ENCODE results near the gene PLXNB1.
"Not testable (repeated sequence)": the region's sequence is repeated elsewhere in the genome, so short reads cannot be mapped to it uniquely, and the experiment has no call there.

The PLXNB1 gene

GRCh38 chr3:48476426-48477053 lies 46.7 kb upstream of the PLXNB1 start:
- DNase-seq (ENCODE audit: low read depth in 1 of 2, low spot score in 1 of 2): no peak

GRCh38 chr3:48475188-48475587 lies 45.3 kb upstream of the PLXNB1 start:
- no peak overlapping the region for H3K4me3 ChIP-seq (replicated peaks; ENCODE audit: insufficient read depth, low read length)
- H3K27me3 ChIP-seq (ENCODE audit: insufficient read depth, poor library complexity, severe bottlenecking): no peaks in the 10 kb centered on the region
- H3K27ac ChIP-seq (replicated peaks): no peak overlapping the region
- TF ChIP-seq SPI1 (IDR thresholded peaks at IDR 0.05; ENCODE audit: borderline replicate concordance, low read depth): no peak
- TF ChIP-seq POLR2AphosphoS5 (IDR thresholded peaks at IDR 0.05; ENCODE audit: low read depth): no peak
- TF ChIP-seq GABPA (IDR thresholded peaks at IDR 0.05; ENCODE audit: low read depth): no peak
- no peak for TF ChIP-seq REST (IDR thresholded peaks at IDR 0.05; ENCODE audit: insufficient replicate concordance, low read depth)
- no peak for TF ChIP-seq CTCF (IDR thresholded peaks at IDR 0.05; ENCODE audit: insufficient read depth, low read length)
- DNase-seq (ENCODE audit: low read depth in 1 of 2, low spot score in 1 of 2): no peak

More at GRCh38 chr3:48476426-48477053, 46.7 kb upstream of the PLXNB1 start:
- no peak overlapping the region for H3K27ac ChIP-seq (replicated peaks)
- H3K27me3 ChIP-seq (ENCODE audit: insufficient read depth, poor library complexity, severe bottlenecking): no peaks in the 10 kb centered on the region
- TF ChIP-seq GABPA (IDR thresholded peaks at IDR 0.05; ENCODE audit: low read depth) (no peak), SPI1 (IDR thresholded peaks at IDR 0.05; ENCODE audit: borderline replicate concordance, low read depth) (no peak), POLR2AphosphoS5 (IDR thresholded peaks at IDR 0.05; ENCODE audit: low read depth) (no peak), CTCF (IDR thresholded peaks at IDR 0.05; ENCODE audit: insufficient read depth, low read length) (no peak)
- H3K4me3 ChIP-seq (replicated peaks; ENCODE audit: insufficient read depth, low read length): no peak overlapping the region

GRCh38 chr3:48474619-48475018 lies 44.7 kb upstream of the PLXNB1 start:
- no peak overlapping the region for H3K27ac ChIP-seq (replicated peaks)
- H3K4me3 ChIP-seq (replicated peaks; ENCODE audit: insufficient read depth, low read length): no peak overlapping the region
- DNase-seq (ENCODE audit: low read depth in 1 of 2, low spot score in 1 of 2): no peak
- TF ChIP-seq GABPA (IDR thresholded peaks at IDR 0.05; ENCODE audit: low read depth): no peak
- no peak for TF ChIP-seq POLR2AphosphoS5 (IDR thresholded peaks at IDR 0.05; ENCODE audit: low read depth)
- no peak for TF ChIP-seq SPI1 (IDR thresholded peaks at IDR 0.05; ENCODE audit: borderline replicate concordance, low read depth)
- no peak for TF ChIP-seq REST (IDR thresholded peaks at IDR 0.05; ENCODE audit: insufficient replicate concordance, low read depth)
- TF ChIP-seq CTCF (IDR thresholded peaks at IDR 0.05; ENCODE audit: insufficient read depth, low read length): no peak
- no peaks in the 10 kb centered on the region for H3K27me3 ChIP-seq (ENCODE audit: insufficient read depth, poor library complexity, severe bottlenecking)

GRCh38 chr3:48474031-48474430 lies 44.1 kb upstream of the PLXNB1 start:
- H3K4me3 ChIP-seq (replicated peaks; ENCODE audit: insufficient read depth, low read length); H3K27me3 ChIP-seq (ENCODE audit: insufficient read depth, poor library complexity, severe bottlenecking); H3K27ac ChIP-seq (replicated peaks); DNase-seq (ENCODE audit: low read depth in 1 of 2, low spot score in 1 of 2): not testable (repeated sequence)

All from HL-60 (cell line).